K562 (cell line): ENCODE data around the gene NECTIN2.

Experiments used
- CBX8 ChIP-seq: fragments of 200-600 bp; sonication (generic); IDR thresholded peaks from 2 replicates; pipeline ENCODE4 v1.6.1; 2012; ENCODE audit warnings: borderline replicate concordance, mixed run types, low read depth, mild to moderate bottlenecking, moderate library complexity, mixed read lengths, low read length, control low read depth, inconsistent platforms; ENCODE audit not compliant: poor library complexity, severe bottlenecking; ENCODE audit errors: extremely low read depth
- ZNF354B ChIP-seq: fragments of 250-450 bp; sonication (Bioruptor Pico); IDR thresholded peaks from 2 replicates; pipeline ENCODE4 v1.4.0; 2020

- TF ChIP-seq CBX8 (no peak), ZNF354B (no peak)
These were observed 23.3 kb upstream of the NECTIN2 start for GRCh38 chr19:44822670-44823372.
